HepG2 (cell line): ENCODE results near the gene RNASE9. TPM values are rescaled to one million over a fixed set of nuclear protein-coding genes. Genes with fewer than 3 reads are reported as not detected.

Experiments
- ELF4 ChIP-seq: sonication (generic); formaldehyde crosslinking; IDR thresholded peaks from 2 replicates; pipeline ENCODE4 v1.5.0; 2020; ENCODE audit warnings: missing genetic modification reagents, mild to moderate bottlenecking, moderate library complexity, borderline replicate concordance
- FOXJ3 ChIP-seq: sonication (generic); formaldehyde crosslinking; IDR thresholded peaks from 2 replicates; pipeline ENCODE4 v1.4.0; 2020; ENCODE audit warnings: missing genetic modification reagents, mild to moderate bottlenecking, borderline replicate concordance
- GATAD1 ChIP-seq: IDR thresholded peaks from 2 replicates; pipeline ENCODE4 v1.6.1; 2016; ENCODE audit warnings: missing genetic modification reagents, missing compliant biosample characterization
- HDAC2 ChIP-seq: sonication (generic); formaldehyde crosslinking; IDR thresholded peaks from 2 replicates; pipeline ENCODE4 v1.4.0; 2020; ENCODE audit warnings: missing genetic modification reagents
- KMT2B ChIP-seq: IDR thresholded peaks from 2 replicates; pipeline ENCODE4 v1.6.1; 2016; ENCODE audit warnings: missing genetic modification reagents, missing compliant biosample characterization
- MXI1 ChIP-seq: IDR thresholded peaks from 3 replicates; pipeline ENCODE4 v1.6.1; 2012; ENCODE audit warnings: low read depth, low read length, inconsistent platforms, borderline replicate concordance
- NFKBIZ ChIP-seq: IDR thresholded peaks from 2 replicates; pipeline ENCODE4 v1.6.1; 2018; ENCODE audit warnings: missing genetic modification reagents, missing compliant biosample characterization
- RARA ChIP-seq: IDR thresholded peaks from 2 replicates; pipeline ENCODE4 v1.6.1; 2016; ENCODE audit warnings: missing genetic modification reagents, missing compliant biosample characterization
- RFXANK ChIP-seq: IDR thresholded peaks from 2 replicates; pipeline ENCODE4 v1.6.1; 2016
- SIN3A ChIP-seq: IDR thresholded peaks from 2 replicates; pipeline ENCODE4 v1.6.1; 2011; ENCODE audit warnings: low read depth, mild to moderate bottlenecking, control low read depth, low read length, borderline replicate concordance
- ZNF263 ChIP-seq: sonication (generic); formaldehyde crosslinking; IDR thresholded peaks from 2 replicates; pipeline ENCODE4 v1.4.0; 2020; ENCODE audit warnings: missing genetic modification reagents
- ZNF329 ChIP-seq: sonication (generic); formaldehyde crosslinking; IDR thresholded peaks from 2 replicates; pipeline ENCODE4 v1.9.0; 2021; ENCODE audit warnings: low read depth, mild to moderate bottlenecking, missing genetic modification reagents
- ZNF558 ChIP-seq: sonication (generic); formaldehyde crosslinking; IDR thresholded peaks from 2 replicates; pipeline ENCODE4 v1.9.0; 2022; ENCODE audit warnings: mild to moderate bottlenecking, missing genetic modification reagents, borderline replicate concordance
- ZNF605 ChIP-seq: sonication (generic); formaldehyde crosslinking; IDR thresholded peaks from 2 replicates; pipeline ENCODE4 v1.8.0; 2022; ENCODE audit warnings: mild to moderate bottlenecking, missing genetic modification reagents
- ZNF614 ChIP-seq: IDR thresholded peaks from 2 replicates; pipeline ENCODE4 v1.6.1; 2018; ENCODE audit warnings: missing biosample characterization, missing genetic modification reagents, inconsistent platforms, borderline replicate concordance
- ZNF672 ChIP-seq: sonication (generic); formaldehyde crosslinking; IDR thresholded peaks from 2 replicates; pipeline ENCODE4 v1.8.1; 2022; ENCODE audit warnings: missing genetic modification reagents
- ZNF782 ChIP-seq: sonication (generic); formaldehyde crosslinking; IDR thresholded peaks from 2 replicates; pipeline ENCODE4 v1.4.0; 2020; ENCODE audit warnings: missing genetic modification reagents, mild to moderate bottlenecking, borderline replicate concordance
- polyA plus RNA-seq, 8 experiments: library from polyadenylated mRNA; depleted of rRNA in 3 of 8; stranded (reverse) in 7 of 8; unstranded in 1 of 8; fragments of >200 nt; fragmentation: Illumina TruSeq in 4 of 8; extraction: Trizol in 4 of 8; gene quantifications; 2 replicates each; pipeline versions ENCODE4 v1.2.1 to v1.2.3, GENCODE V29; 2011 to 2016; ENCODE audit warnings: low read depth in 4 of 8, missing spikeins in 1 of 8, mixed read lengths in 1 of 8; ENCODE audit not compliant: insufficient read depth in 1 of 8
- total RNA-seq, 5 experiments: library from RNA; depleted of rRNA; stranded (reverse); fragments of >200 nt; fragmentation: Illumina TruSeq; extraction: Trizol; gene quantifications; 2 replicates each; pipeline ENCODE4 v1.2.3, GENCODE V29; 2016; ENCODE audit warnings: low read depth in 1 of 5
- TF ChIP-seq, protein P1 (sequence below): sonication (generic); formaldehyde crosslinking; IDR thresholded peaks from 2 replicates; pipeline ENCODE4 v1.8.0; 2022; ENCODE audit warnings: mild to moderate bottlenecking, missing genetic modification reagents, borderline replicate concordance
- TF ChIP-seq, protein P2 (sequence below): IDR thresholded peaks from 2 replicates; pipeline ENCODE4 v1.6.1; 2016; ENCODE audit warnings: low read depth, missing genetic modification reagents, missing compliant biosample characterization
- TF ChIP-seq, protein P3 (sequence below): sonication (generic); formaldehyde crosslinking; IDR thresholded peaks from 2 replicates; pipeline ENCODE4 v1.8.1; 2023; ENCODE audit warnings: mild to moderate bottlenecking, inconsistent platforms, moderate library complexity, missing genetic modification reagents, borderline replicate concordance
- TF ChIP-seq, protein P4 (sequence below): sonication (generic); formaldehyde crosslinking; IDR thresholded peaks from 2 replicates; pipeline ENCODE4 v1.5.1; 2020; ENCODE audit warnings: missing genetic modification reagents, mild to moderate bottlenecking, borderline replicate concordance

The RNASE9 gene
- total and polyA plus RNA-seq, 2 of the 13 experiments (the other 11 are each of a cell fraction or from before 2014, with no cell fraction given): not detected

DNA sequence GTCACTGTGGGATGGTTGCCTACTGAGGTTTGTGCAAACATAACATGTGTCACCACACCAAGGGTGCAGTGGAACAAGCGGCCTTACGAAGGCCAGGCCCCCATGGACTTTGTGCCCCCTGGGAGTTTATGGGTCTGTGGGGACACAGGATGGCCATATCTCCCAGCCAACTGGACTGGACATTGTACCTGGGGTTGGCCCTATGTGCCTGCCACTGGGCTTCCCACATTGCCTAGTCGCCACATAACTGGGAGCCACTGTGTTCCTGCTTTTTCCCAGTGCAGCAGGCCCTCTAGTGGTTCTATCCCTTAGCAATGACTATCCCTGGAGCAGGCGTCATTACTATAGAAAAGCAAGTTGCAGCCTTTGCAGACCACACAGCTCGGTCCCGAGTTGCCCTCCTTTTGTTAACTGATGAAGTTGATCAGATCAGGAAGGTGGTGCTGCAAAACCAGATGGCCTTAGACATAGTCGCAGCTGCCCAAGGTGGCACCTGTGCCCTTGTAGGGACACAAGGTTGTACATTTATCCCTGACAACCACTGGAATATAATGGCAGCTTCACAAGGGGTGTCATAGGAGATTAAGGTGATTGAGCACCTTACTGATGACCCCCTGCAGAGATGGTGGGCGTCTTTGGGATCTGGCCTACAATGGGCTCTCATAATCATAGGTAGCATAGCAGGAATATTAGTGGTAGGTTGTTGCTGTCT, 45.5 kb upstream of the RNASE9 start (continued):
- TF ChIP-seq, protein P1, sequence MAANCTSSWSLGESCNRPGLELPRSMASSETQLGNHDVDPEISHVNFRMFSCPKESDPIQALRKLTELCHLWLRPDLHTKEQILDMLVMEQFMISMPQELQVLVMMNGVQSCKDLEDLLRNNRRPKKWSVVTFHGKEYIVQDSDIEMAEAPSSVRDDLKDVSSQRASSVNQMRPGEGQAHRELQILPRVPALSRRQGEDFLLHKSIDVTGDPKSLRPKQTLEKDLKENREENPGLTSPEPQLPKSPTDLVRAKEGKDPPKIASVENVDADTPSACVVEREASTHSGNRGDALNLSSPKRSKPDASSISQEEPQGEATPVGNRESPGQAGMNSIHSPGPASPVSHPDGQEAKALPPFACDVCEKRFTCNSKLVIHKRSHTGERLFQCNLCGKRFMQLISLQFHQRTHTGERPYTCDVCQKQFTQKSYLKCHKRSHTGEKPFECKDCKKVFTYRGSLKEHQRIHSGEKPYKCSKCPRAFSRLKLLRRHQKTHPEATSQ: no peak
- TF ChIP-seq, protein P2, sequence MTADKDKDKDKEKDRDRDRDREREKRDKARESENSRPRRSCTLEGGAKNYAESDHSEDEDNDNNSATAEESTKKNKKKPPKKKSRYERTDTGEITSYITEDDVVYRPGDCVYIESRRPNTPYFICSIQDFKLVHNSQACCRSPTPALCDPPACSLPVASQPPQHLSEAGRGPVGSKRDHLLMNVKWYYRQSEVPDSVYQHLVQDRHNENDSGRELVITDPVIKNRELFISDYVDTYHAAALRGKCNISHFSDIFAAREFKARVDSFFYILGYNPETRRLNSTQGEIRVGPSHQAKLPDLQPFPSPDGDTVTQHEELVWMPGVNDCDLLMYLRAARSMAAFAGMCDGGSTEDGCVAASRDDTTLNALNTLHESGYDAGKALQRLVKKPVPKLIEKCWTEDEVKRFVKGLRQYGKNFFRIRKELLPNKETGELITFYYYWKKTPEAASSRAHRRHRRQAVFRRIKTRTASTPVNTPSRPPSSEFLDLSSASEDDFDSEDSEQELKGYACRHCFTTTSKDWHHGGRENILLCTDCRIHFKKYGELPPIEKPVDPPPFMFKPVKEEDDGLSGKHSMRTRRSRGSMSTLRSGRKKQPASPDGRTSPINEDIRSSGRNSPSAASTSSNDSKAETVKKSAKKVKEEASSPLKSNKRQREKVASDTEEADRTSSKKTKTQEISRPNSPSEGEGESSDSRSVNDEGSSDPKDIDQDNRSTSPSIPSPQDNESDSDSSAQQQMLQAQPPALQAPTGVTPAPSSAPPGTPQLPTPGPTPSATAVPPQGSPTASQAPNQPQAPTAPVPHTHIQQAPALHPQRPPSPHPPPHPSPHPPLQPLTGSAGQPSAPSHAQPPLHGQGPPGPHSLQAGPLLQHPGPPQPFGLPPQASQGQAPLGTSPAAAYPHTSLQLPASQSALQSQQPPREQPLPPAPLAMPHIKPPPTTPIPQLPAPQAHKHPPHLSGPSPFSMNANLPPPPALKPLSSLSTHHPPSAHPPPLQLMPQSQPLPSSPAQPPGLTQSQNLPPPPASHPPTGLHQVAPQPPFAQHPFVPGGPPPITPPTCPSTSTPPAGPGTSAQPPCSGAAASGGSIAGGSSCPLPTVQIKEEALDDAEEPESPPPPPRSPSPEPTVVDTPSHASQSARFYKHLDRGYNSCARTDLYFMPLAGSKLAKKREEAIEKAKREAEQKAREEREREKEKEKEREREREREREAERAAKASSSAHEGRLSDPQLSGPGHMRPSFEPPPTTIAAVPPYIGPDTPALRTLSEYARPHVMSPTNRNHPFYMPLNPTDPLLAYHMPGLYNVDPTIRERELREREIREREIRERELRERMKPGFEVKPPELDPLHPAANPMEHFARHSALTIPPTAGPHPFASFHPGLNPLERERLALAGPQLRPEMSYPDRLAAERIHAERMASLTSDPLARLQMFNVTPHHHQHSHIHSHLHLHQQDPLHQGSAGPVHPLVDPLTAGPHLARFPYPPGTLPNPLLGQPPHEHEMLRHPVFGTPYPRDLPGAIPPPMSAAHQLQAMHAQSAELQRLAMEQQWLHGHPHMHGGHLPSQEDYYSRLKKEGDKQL (CRISPR knock-in tag): no peak
- TF ChIP-seq ZNF329 (CRISPR knock-in tag) (0 out of 2 replicates have a peak, but pooled peaks have one; percentile 25), HDAC2 (CRISPR knock-in tag) (peak; percentile 53), KMT2B (CRISPR knock-in tag) (no peak; the same call in 1 of the 2 replicates), RARA (CRISPR knock-in tag) (peak; percentile 47; the same call in 1 of the 2 replicates), ELF4 (CRISPR knock-in tag) (no peak), MXI1 (peak; percentile 53; the same call in 1 of the 3 replicates), ZNF558 (CRISPR knock-in tag) (no peak), ZNF263 (CRISPR knock-in tag) (0 out of 2 replicates have a peak, but pooled peaks have one; percentile 35), SIN3A (0 out of 2 replicates have a peak, but pooled peaks have one; percentile 24), ZNF614 (CRISPR knock-in tag) (peak; percentile 25; the same call in 1 of the 2 replicates), ZNF782 (CRISPR knock-in tag) (no peak; the same call in 1 of the 2 replicates), NFKBIZ (no peak), FOXJ3 (CRISPR knock-in tag) (peak; percentile 41; the same call in 1 of the 2 replicates), RFXANK (CRISPR knock-in tag) (no peak), GATAD1 (CRISPR knock-in tag) (peak; percentile 34; the same call in 1 of the 2 replicates), ZNF672 (CRISPR knock-in tag) (no peak), ZNF605 (no peak)
- TF ChIP-seq, protein P3, sequence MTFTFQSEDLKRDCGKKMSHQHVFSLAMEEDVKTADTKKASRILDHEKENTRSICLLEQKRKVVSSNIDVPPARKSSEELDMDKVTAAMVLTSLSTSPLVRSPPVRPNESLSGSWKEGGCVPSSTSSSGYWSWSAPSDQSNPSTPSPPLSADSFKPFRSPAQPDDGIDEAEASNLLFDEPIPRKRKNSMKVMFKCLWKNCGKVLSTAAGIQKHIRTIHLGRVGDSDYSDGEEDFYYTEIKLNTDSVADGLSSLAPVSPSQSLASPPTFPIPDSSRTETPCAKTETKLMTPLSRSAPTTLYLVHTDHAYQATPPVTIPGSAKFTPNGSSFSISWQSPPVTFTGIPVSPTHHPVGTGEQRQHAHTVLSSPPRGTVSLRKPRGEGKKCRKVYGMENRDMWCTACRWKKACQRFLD (CRISPR knock-in tag): 0 out of 2 replicates have a peak, but pooled peaks have one; percentile 24
- TF ChIP-seq, protein P4, sequence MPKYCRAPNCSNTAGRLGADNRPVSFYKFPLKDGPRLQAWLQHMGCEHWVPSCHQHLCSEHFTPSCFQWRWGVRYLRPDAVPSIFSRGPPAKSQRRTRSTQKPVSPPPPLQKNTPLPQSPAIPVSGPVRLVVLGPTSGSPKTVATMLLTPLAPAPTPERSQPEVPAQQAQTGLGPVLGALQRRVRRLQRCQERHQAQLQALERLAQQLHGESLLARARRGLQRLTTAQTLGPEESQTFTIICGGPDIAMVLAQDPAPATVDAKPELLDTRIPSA: no peak
